Measurements from ENCODE around the gene IFNL1. TPM values are rescaled to one million over a fixed set of nuclear protein-coding genes. Genes with fewer than 3 reads are reported as not detected.

IFNL1 gene
- 0.15 to 0.42 TPM (median 0.32 TPM) in 4 of 5 replicates, not detected in the other for total RNA-seq (2022; extraction: Qiagen RNA extraction)

GRCh38 chr19:39296055-39296645 is at the start of gene IFNL1:
Gene IFNL1, plus strand, starts transcription at chr19:39296407. Its CDS starts 15 bp downstream, at chr19:39296422.

GRCh38 chr19:39248806-39249205 is 47.4 kb upstream of the IFNL1 start, which contains the start of gene IFNL4:
Gene IFNL4, minus strand, starts transcription at chr19:39248856.

GRCh38 chr19:39268085-39268484 is 28.1 kb upstream of the IFNL1 start, which contains the start of gene IFNL2:
Gene IFNL2, plus strand, starts transcription at chr19:39268396. Its CDS starts 173 bp downstream, at chr19:39268569.

GRCh38 chr19:39341719-39342604 is 45.8 kb downstream of the IFNL1 start, which contains the start of gene SAMD4B:
Gene SAMD4B, plus strand, starts transcription at chr19:39342421. Its CDS starts 14,473 bp downstream, at chr19:39356894.

Other genes with a start within 250 kb of the IFNL1 start
- 0.12 to 0.22 TPM (median 0.14 TPM) in 5 replicates for gene ACP7, start 212.0 kb upstream of the IFNL1 start, total RNA-seq (2022; extraction: Qiagen RNA extraction)
- 93.1 to 128 TPM (median 124 TPM) in 5 replicates for gene PAK4, start 170.6 kb upstream of the IFNL1 start, total RNA-seq (2022; extraction: Qiagen RNA extraction)
- gene NCCRP1, start 99.4 kb upstream of the IFNL1 start, total RNA-seq (2022; extraction: Qiagen RNA extraction): 1.1 to 2.1 TPM (median 1.7 TPM) in 5 replicates
- gene SYCN, start 92.1 kb upstream of the IFNL1 start, total RNA-seq (2022; extraction: Qiagen RNA extraction): not detected in 5 replicates
- not detected in 5 replicates for gene IFNL3, start 51.4 kb upstream of the IFNL1 start, total RNA-seq (2022; extraction: Qiagen RNA extraction)
- gene IFNL4, start 47.6 kb upstream of the IFNL1 start, total RNA-seq (2022; extraction: Qiagen RNA extraction): not detected in 5 replicates
- 0.12 TPM in 1 of 5 replicates, not detected in the others for gene IFNL2, start 28.0 kb upstream of the IFNL1 start, total RNA-seq (2022; extraction: Qiagen RNA extraction)
- gene LRFN1, start 24.5 kb downstream of the IFNL1 start, total RNA-seq (2022; extraction: Qiagen RNA extraction): 7.9 to 13.4 TPM (median 12.3 TPM) in 5 replicates
- gene GMFG, start 39.6 kb downstream of the IFNL1 start, total RNA-seq (2022; extraction: Qiagen RNA extraction): 0.21 to 0.48 TPM (median 0.39 TPM) in 4 of 5 replicates, not detected in the other
- gene SAMD4B, start 46.0 kb downstream of the IFNL1 start, total RNA-seq (2022; extraction: Qiagen RNA extraction): 121 to 183 TPM (median 177 TPM) in 5 replicates
- gene PAF1, start 94.7 kb downstream of the IFNL1 start, total RNA-seq (2022; extraction: Qiagen RNA extraction): 69.8 to 73.4 TPM (median 72.4 TPM) in 5 replicates
- gene MED29, start 95.0 kb downstream of the IFNL1 start, total RNA-seq (2022; extraction: Qiagen RNA extraction): 61.9 to 70.6 TPM (median 65.2 TPM) in 5 replicates
- 65.6 to 124 TPM (median 101 TPM) in 5 replicates for gene ZFP36, start 110.4 kb downstream of the IFNL1 start, total RNA-seq (2022; extraction: Qiagen RNA extraction)
- gene PLEKHG2, start 116.3 kb downstream of the IFNL1 start, total RNA-seq (2022; extraction: Qiagen RNA extraction): 44.3 to 72.0 TPM (median 62.7 TPM) in 5 replicates
- 6,027 to 7,937 TPM (median 7,455 TPM) in 5 replicates for gene RPS16, start 139.5 kb downstream of the IFNL1 start, total RNA-seq (2022; extraction: Qiagen RNA extraction)
- 176 to 203 TPM (median 194 TPM) in 5 replicates for gene SUPT5H, start 149.2 kb downstream of the IFNL1 start, total RNA-seq (2022; extraction: Qiagen RNA extraction)
- 165 to 230 TPM (median 217 TPM) in 5 replicates for gene TIMM50, start 184.4 kb downstream of the IFNL1 start, total RNA-seq (2022; extraction: Qiagen RNA extraction)
- 6.8 to 11.9 TPM (median 11.2 TPM) in 5 replicates for gene DLL3, start 202.5 kb downstream of the IFNL1 start, total RNA-seq (2022; extraction: Qiagen RNA extraction)
- gene SELENOV, start 218.7 kb downstream of the IFNL1 start, total RNA-seq (2022; extraction: Qiagen RNA extraction): not detected in 5 replicates
- gene EID2B, start 236.4 kb downstream of the IFNL1 start, total RNA-seq (2022; extraction: Qiagen RNA extraction): 8.4 to 10.2 TPM (median 8.7 TPM) in 5 replicates
- gene EID2, start 243.8 kb downstream of the IFNL1 start, total RNA-seq (2022; extraction: Qiagen RNA extraction): 33.7 to 46.9 TPM (median 42.4 TPM) in 5 replicates

All from A549 treated with CORT108297 at 1 μM for 4 hours (cell line).